ENCODE measurements around the gene MACO1. TPM values are rescaled to one million over a fixed set of nuclear protein-coding genes. Genes with fewer than 3 reads are reported as not detected.
"Not testable (repeated sequence)": the region's sequence is repeated elsewhere in the genome, so short reads cannot be mapped to it uniquely, and the experiment has no call there.

The MACO1 gene
- total RNA-seq, 1 experiment from 2014 or later: 16.3 TPM

DNA sequence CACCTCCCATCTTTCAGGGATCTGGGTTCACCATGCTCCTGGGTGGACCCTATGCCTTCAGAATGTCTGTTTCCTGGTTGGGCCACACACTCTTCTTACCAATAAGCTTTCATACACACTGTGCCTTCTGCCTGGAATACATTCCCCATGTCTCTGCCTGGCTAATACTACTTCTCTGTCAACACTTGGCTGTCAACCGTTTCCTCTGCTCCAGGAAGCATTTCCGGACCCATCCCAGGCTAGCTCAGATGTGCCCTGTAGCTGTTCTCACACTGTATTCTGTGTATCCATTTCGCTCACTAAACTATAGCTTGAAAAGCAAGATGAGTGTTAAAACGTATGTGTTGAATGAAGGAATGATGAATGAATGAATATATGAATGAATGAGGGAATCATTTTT lies 43.6 kb upstream of the MACO1 start:
- DNase-seq; H3K79me1 ChIP-seq (ENCODE audit: insufficient read depth, low read depth, low read length, poor library complexity, severe bottlenecking); H3K9me3 ChIP-seq (ENCODE audit: control insufficient read depth, low read depth, low read length); H3K9me3 Mint-ChIP-seq; H3K27me3 Mint-ChIP-seq (ENCODE audit: low read depth); H3K4ac ChIP-seq (ENCODE audit: low read depth, low read length); H2BK20ac ChIP-seq (ENCODE audit: low read depth, low read length, poor library complexity, severe bottlenecking); H3K23me2 ChIP-seq (ENCODE audit: insufficient read length, low read depth, low read length, poor library complexity, severe bottlenecking); H2BK12ac ChIP-seq (ENCODE audit: insufficient read length, low read depth, low read length); H3K27me3 ChIP-seq (ENCODE audit: insufficient read depth, low read length); H3K23ac ChIP-seq (ENCODE audit: insufficient read length, low read depth, low read length); H2BK15ac ChIP-seq (ENCODE audit: low read depth, low read length); H3T11ph ChIP-seq (ENCODE audit: low read length); H3K56ac ChIP-seq (ENCODE audit: insufficient read length, low read depth, low read length); H2BK5ac ChIP-seq (ENCODE audit: insufficient read length, low read length); H2AFZ ChIP-seq (ENCODE audit: low read length); H3K9ac ChIP-seq (ENCODE audit: extremely low read depth, insufficient read length, low read length); H3K18ac ChIP-seq (ENCODE audit: insufficient read length, low read depth, low read length); H3K27ac Mint-ChIP-seq; H4K8ac ChIP-seq (replicated peaks; ENCODE audit: insufficient read length, low read depth, low read length); H3K36me3 Mint-ChIP-seq (ENCODE audit: insufficient read depth in 1 of 3, low read depth in 3 of 3); H3K14ac ChIP-seq (ENCODE audit: insufficient read depth, low read length); H3K27ac ChIP-seq (ENCODE audit: insufficient read length, low read depth, low read length); H3K4me2 ChIP-seq (ENCODE audit: insufficient read depth, insufficient read length, low read length); H4K91ac ChIP-seq (ENCODE audit: insufficient read length, low read depth, low read length); H4K5ac ChIP-seq (ENCODE audit: insufficient read length, low read depth, low read length); H3K4me1 ChIP-seq (ENCODE audit: insufficient read depth, low read length); H3K4me3 Mint-ChIP-seq; H3K79me2 ChIP-seq (ENCODE audit: insufficient read depth, low read length); H2AK5ac ChIP-seq (ENCODE audit: insufficient read length, low read length); H2BK120ac ChIP-seq (ENCODE audit: low read depth, low read length, poor library complexity, severe bottlenecking); H3K4me1 Mint-ChIP-seq; H4K20me1 ChIP-seq (ENCODE audit: control insufficient read depth, insufficient read depth, insufficient read length): not testable (repeated sequence)
- no CpG with 5 or more reads among the region's 4 CpGs for WGBS (ENCODE audit: extremely low coverage, insufficient read length, low lambda C conversion rate)

- not testable (repeated sequence) for H3K9ac ChIP-seq (ENCODE audit: extremely low read depth, insufficient read length, low read length); H3K27ac ChIP-seq (ENCODE audit: insufficient read length, low read depth, low read length); H3K4me3 Mint-ChIP-seq; H3K14ac ChIP-seq (ENCODE audit: insufficient read depth, low read length); H4K8ac ChIP-seq (replicated peaks; ENCODE audit: insufficient read length, low read depth, low read length); H3K4me1 Mint-ChIP-seq; H3K4ac ChIP-seq (ENCODE audit: low read depth, low read length); H2BK20ac ChIP-seq (ENCODE audit: low read depth, low read length, poor library complexity, severe bottlenecking); DNase-seq; H3K56ac ChIP-seq (ENCODE audit: insufficient read length, low read depth, low read length); H3K9me3 ChIP-seq (ENCODE audit: control insufficient read depth, low read depth, low read length); H2BK12ac ChIP-seq (ENCODE audit: insufficient read length, low read depth, low read length); H4K20me1 ChIP-seq (ENCODE audit: control insufficient read depth, insufficient read depth, insufficient read length); H3K27me3 Mint-ChIP-seq (ENCODE audit: low read depth); H2BK5ac ChIP-seq (ENCODE audit: insufficient read length, low read length); H3K9me3 Mint-ChIP-seq; H2AFZ ChIP-seq (ENCODE audit: low read length); H3K79me2 ChIP-seq (ENCODE audit: insufficient read depth, low read length); H4K5ac ChIP-seq (ENCODE audit: insufficient read length, low read depth, low read length); H3T11ph ChIP-seq (ENCODE audit: low read length); H3K27me3 ChIP-seq (ENCODE audit: insufficient read depth, low read length); H3K27ac Mint-ChIP-seq; H3K36me3 Mint-ChIP-seq (ENCODE audit: insufficient read depth in 1 of 3, low read depth in 3 of 3); H3K23ac ChIP-seq (ENCODE audit: insufficient read length, low read depth, low read length); H3K79me1 ChIP-seq (ENCODE audit: insufficient read depth, low read depth, low read length, poor library complexity, severe bottlenecking); H2BK15ac ChIP-seq (ENCODE audit: low read depth, low read length); H3K4me1 ChIP-seq (ENCODE audit: insufficient read depth, low read length); H3K23me2 ChIP-seq (ENCODE audit: insufficient read length, low read depth, low read length, poor library complexity, severe bottlenecking); H2BK120ac ChIP-seq (ENCODE audit: low read depth, low read length, poor library complexity, severe bottlenecking); H2AK5ac ChIP-seq (ENCODE audit: insufficient read length, low read length); H4K91ac ChIP-seq (ENCODE audit: insufficient read length, low read depth, low read length); H3K18ac ChIP-seq (ENCODE audit: insufficient read length, low read depth, low read length); H3K4me2 ChIP-seq (ENCODE audit: insufficient read depth, insufficient read length, low read length)
- WGBS (ENCODE audit: extremely low coverage, insufficient read length, low lambda C conversion rate): no CpG with 5 or more reads among the region's 9 CpGs
Observed at GRCh38 chr1:25388691-25389090, 42.0 kb upstream of the MACO1 start.
